NCI-H446 (cell line): ENCODE results near the gene HOGA1.
"Not testable (repeated sequence)": the region's sequence is repeated elsewhere in the genome, so short reads cannot be mapped to it uniquely, and the experiment has no call there.

ENCODE experiments used
- DNase-seq, 2 experiments: peaks; one replicate each; lab custom pipeline; 2025; lab: John Stamatoyannopoulos, UW

Gene HOGA1

DNA sequence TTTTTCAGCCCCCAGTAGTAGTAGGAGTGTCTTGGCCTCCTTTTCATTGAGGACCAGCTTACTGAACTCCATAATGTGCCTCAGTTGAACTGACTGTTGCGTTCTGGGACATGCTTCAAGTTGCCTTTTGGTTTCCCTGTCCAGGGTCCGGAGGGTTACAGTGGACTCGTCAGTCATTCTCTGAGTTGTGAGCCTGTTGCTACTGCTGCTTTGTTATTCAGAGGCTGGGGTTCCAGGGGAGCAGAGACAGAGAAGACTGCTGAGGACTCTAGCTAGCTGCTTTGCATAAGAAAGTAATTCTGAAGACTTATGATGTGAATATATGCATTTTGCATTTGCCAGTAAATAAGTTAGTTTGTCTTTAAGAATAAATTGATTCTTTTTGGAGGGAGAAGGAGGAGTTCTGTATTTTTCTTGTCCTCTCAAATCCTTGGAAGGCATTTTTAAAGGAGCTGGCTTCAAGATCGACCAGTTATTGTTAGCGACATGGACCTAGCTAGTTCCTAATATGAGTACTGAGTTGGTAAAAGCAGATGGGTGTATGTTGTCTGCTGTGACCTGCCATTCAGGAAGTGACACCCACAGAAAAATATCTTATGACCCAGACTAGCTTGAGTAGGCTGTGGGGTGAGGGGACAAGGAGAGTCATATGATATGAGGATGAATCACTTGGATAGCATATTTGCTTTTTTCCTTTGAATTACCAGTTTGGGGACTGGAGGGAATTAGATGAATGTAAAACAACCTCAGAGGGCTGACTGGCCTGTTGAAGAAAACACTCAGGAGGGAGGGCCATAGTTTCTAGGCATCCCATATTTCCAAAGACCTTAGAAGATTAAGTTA, 64.6 kb downstream of the HOGA1 start:
- no peak for DNase-seq

- DNase-seq, result not testable (repeated sequence)
These were observed 65.2 kb downstream of the HOGA1 start for GRCh38 chr10:97649405-97649750.

DNA sequence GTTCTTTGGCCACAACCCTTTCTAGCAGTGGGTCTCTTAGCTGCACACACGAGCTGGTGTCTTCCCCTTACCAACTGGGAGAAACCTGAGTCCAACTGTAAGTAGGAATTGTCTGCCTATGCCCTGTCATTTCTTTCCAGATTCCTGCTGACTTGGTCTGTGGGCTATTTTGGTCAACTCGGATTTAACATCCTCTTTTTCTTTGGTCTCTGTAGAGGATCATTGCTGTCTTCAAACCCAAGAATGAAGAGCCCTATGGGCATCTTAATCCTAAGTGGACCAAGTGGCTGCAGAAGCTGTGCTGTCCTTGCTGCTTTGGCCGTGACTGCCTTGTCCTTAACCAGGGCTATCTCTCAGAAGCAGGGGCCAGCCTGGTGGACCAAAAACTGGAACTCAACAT, 66.5 kb downstream of the HOGA1 start:
- DNase-seq, result no peak

- no peak for DNase-seq
These were observed 67.6 kb downstream of the HOGA1 start for GRCh38 chr10:97651773-97652172.

DNA sequence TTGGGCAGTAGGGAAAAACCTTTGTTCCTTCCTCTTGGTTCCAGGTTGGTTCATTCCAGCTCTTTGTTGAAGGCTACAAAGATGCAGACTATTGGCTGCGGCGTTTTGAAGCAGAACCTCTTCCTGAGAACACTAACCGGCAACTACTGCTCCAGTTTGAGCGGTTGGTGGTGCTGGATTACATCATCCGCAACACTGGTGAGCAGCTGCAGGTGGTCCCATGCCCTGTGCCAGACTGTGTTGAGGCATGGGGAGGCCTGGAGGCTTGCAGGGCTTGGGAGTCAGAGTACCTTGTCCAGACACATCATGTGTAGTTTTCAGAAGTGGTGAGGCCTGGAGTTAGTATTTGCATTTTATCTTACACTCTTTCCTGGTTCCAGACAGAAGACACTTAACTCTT, 72.6 kb downstream of the HOGA1 start:
- DNase-seq, result no peak

DNA sequence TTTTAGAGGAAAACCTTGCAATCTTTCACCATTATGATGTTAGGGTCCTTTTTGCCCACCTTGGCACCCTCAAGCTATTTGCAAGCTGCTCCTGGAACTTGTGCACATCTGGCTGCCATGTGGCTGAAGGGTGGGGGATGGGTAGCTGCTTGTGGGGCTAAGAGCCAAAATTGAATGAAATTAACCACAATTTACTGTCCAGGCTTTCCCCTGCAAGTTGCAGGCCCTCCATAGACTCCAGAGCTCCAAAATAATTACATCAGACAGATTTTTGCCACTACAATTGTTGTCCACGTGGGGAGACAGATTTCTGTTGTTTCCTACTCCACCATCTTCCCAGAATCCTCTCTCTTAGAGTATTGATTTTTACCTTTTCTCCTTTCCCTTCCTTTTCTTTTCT, 75.4 kb downstream of the HOGA1 start:
- DNase-seq, result no peak
